Measurements from ENCODE around the gene ALPK1. TPM values are rescaled to one million over a fixed set of nuclear protein-coding genes. Genes with fewer than 3 reads are reported as not detected.

The ALPK1 gene
- total RNA-seq, 1 experiment from 2014 or later: 0.17 TPM

- Histone ChIP-seq H2BK12ac (ENCODE audit: insufficient read length, low read depth, low read length) (no peak overlapping the region), H2AK5ac (ENCODE audit: insufficient read length, low read length) (no peak overlapping the region), H3K79me1 (ENCODE audit: insufficient read depth, low read depth, low read length, poor library complexity, severe bottlenecking) (no peaks in the 10 kb centered on the region), H2BK120ac (ENCODE audit: low read depth, low read length, poor library complexity, severe bottlenecking) (no peak overlapping the region), H3K27me3 (ENCODE audit: insufficient read depth, low read length) (no peaks in the 10 kb centered on the region), H3K4me2 (ENCODE audit: insufficient read depth, insufficient read length, low read length) (no peak overlapping the region), H3K9me3 (ENCODE audit: control insufficient read depth, low read depth, low read length) (no peaks in the 10 kb centered on the region), H3K18ac (ENCODE audit: insufficient read length, low read depth, low read length) (no peak overlapping the region), H3K9ac (ENCODE audit: extremely low read depth, insufficient read length, low read length) (no peak overlapping the region), H4K91ac (ENCODE audit: insufficient read length, low read depth, low read length) (no peak overlapping the region), H3K56ac (ENCODE audit: insufficient read length, low read depth, low read length) (no peak overlapping the region), H3T11ph (ENCODE audit: low read length) (no peak overlapping the region), H2BK15ac (ENCODE audit: low read depth, low read length) (no peak overlapping the region), H2AFZ (ENCODE audit: low read length) (no peak overlapping the region), H2BK5ac (ENCODE audit: insufficient read length, low read length) (no peak overlapping the region), H3K79me2 (ENCODE audit: insufficient read depth, low read length) (no peaks in the 10 kb centered on the region; the same call in 1 of the 2 replicates), H3K4ac (ENCODE audit: low read depth, low read length) (no peak overlapping the region), H4K5ac (ENCODE audit: insufficient read length, low read depth, low read length) (no peak overlapping the region), H4K20me1 (ENCODE audit: control insufficient read depth, insufficient read depth, insufficient read length) (no peaks in the 10 kb centered on the region), H3K27ac (ENCODE audit: insufficient read length, low read depth, low read length) (no peak overlapping the region), H4K8ac (replicated peaks; ENCODE audit: insufficient read length, low read depth, low read length) (no peak overlapping the region), H3K23me2 (ENCODE audit: insufficient read length, low read depth, low read length, poor library complexity, severe bottlenecking) (no peaks in the 10 kb centered on the region), H3K14ac (ENCODE audit: insufficient read depth, low read length) (0 out of 2 replicates have a peak overlapping the region, but pooled peaks have one; percentile 29), H3K4me1 (ENCODE audit: insufficient read depth, low read length) (no peaks in the 10 kb centered on the region; the same call in 1 of the 2 replicates), H3K23ac (ENCODE audit: insufficient read length, low read depth, low read length) (no peak overlapping the region), H2BK20ac (ENCODE audit: low read depth, low read length, poor library complexity, severe bottlenecking) (no peak overlapping the region)
- TF ChIP-seq CTCF (conservative IDR thresholded peaks at IDR 0.05): no peak
- Mint-ChIP-seq H3K27me3 (ENCODE audit: low read depth) (peaks cover 10% of the 10 kb centered on the region), H3K4me1 (peaks cover 51 to 60% of the 10 kb centered on the region in 2 experiments), H3K27ac (peak overlapping the region in 1 of 3 experiments; percentile 28; a peak in 1 of 7 replicates), H3K9me3 (no peaks in the 10 kb centered on the region), H3K36me3 (ENCODE audit: insufficient read depth in 1 of 3, low read depth in 3 of 3) (no peaks in the 10 kb centered on the region; a peak in 1 of 7 replicates), H3K4me3 (no peak overlapping the region)
- DNase-seq: no peak
- no CpG with 5 or more reads among the region's 5 CpGs for WGBS (ENCODE audit: extremely low coverage, insufficient read length, low lambda C conversion rate)
Measured at GRCh38 chr4:112341033-112341432, 43.9 kb downstream of the ALPK1 start.

Measured in H9 (cell line).